HG02840 (cell line): ENCODE measurements around the gene UPP2.

Source experiments
- ATAC-seq: cut with Tn5 transposase; IDR thresholded peaks from one replicate; pipeline ENCODE4 v1.9.1; 2021; ENCODE audit warnings: mild to moderate bottlenecking, moderate library complexity, moderate number of reproducible peaks; ENCODE audit not compliant: unreplicated experiment, low FRiP score

Gene UPP2

DNA sequence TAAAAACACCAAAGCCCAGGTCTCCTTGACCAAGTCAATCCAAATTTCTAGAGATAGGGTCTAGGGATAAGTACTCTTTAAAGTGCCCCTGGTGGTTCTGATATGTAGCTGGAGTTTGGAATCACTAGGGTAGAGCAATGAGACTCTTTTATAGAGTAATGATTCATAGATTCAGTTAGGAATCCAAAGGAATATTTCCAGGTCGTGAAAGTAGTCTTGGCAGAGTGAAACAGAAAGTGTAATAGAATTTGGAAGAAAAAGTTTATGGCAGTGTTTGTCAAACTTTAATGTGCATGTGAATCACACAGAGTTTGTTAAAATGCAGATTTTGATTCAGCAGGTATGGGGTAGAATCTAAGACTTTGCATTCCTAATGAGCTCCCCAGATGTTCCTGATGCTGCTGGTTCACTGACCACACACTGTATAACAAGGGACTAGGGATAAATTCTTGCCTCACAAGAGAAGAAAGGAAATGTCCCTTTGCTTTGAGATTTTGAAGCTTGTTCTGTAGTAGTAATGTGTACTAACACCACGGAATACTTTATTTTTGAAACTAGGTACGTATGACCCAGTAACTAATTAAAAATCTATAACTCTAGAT lies 1.8 kb downstream of the UPP2 start:
- no peak for ATAC-seq

DNA sequence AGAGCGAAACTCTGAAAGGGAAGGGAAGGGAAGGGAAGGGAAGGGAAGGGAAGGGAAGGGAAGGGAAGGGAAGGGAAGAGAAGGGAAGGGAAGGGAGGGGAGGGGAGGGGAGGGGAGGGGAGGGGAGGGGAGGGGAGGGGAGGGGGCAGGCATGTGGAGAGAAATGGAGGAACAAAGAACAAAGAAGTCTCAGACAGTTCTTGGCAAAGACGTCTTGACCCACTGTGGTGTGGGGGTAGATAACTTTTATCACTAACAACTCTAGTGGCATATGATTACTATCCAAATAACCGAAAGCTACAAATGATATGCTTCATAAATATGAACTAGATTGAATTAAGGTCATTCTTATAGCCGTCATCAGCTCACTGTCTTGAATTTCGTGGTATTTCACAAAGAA lies 3.2 kb downstream of the UPP2 start:
- ATAC-seq: no peak

DNA sequence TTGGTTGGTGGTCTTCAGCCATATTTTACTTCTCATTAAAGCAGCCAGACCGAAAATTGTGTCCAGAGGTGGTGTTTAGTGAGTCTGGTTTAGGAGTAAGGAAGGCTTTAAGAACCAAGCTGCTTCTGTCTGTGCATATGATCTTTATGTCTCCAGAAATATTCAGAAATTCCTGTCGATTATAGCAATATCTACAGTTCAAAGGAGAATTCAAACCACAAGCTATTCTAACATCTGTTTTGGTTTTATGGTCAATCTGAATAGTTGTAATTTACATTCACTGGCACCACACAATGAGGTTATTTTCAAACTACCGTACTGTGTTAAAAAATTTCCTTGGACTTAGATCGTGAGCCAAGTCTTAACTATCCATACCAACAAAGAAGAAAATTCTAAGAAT lies 11.3 kb downstream of the UPP2 start:
- ATAC-seq: no peak

DNA sequence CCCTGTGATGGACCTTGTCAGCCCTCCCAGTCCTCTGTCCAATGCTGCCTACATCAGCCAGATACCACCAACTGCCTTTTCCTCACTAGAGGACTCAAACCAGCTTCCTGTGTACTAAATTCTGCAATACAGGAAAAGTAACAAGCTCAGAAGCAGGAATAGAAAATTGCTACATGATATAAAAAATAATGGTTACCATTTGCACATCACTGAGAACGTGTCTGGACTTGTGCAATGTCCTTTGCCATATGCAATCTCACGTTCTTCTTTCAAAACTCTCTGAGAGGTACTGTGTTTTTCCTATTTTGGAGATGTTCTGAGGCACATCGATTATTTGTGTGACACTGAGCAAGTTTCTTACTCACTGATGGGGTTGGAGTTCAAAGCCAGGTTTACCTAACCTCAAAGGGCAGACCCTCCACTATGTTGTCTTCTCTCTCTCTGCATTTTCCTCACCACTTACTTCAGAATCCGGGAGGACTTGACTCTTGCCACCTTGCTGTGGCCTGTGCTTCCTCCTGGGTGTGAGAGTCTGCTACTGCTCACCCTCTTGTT lies 12.1 kb downstream of the UPP2 start:
- no peak for ATAC-seq

DNA sequence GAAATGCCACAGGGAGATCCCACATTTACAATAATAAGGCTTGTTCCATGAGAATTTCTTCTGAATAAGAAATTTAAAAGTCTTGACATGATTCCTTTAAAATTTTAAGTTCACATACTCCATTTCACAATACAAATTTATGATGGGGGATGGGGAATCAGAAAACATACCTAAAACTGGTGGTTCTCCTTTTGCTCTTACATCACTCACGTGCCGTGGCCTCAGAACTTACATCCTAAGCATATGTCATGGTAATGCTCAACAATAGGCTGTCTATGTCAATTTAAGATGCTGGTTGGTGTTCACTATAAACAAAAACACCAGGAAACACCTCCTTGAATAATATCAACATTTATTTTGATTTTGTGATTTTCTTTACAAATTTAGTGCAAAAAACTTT lies 12.8 kb downstream of the UPP2 start:
- no peak for ATAC-seq

DNA sequence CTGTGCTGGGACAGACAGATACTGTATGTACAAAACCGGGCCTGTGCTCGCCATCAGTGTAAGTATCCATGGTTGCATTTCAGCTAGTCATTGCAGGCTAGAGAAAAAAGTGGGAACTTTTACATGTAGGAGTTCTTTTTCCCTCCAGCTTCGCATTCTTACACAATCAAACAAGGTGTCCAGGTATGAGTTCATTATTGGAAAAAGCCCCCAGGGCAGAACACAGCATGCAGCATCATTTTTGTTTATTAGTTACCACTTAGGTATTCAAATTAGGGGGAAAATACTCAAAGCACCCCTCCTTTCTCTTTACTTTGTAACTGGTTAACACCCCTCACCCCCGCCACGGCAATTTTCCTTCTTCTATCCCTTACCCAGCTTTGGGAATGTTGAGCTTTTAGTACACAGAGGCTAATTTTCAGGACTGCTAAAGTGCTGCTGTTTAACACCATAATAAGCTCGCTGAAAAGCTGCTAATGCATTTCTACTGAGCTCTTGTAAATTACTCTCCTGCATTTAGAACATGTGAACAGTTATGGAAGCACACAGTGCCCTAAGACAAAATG lies 13.6 kb downstream of the UPP2 start:
- ATAC-seq: no peak

DNA sequence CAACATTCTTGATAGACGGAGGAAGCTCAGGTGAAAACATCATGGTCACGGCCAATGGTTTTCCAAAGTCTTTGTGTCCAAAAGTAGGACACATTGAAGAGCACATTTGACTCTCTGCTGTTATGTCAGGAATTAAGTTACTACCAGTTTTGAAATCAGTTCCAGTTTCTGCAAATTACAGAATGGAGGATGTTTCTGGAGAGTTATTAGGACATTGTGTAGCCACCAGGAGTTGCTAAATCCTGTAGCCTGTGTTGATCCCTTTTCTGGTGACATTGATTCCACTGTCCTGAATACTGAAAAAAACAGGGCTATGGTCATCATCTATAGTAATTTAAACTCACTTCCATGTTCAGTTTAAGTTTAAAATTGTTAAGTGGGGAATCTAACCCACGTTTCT lies 15.3 kb downstream of the UPP2 start:
- no peak for ATAC-seq

DNA sequence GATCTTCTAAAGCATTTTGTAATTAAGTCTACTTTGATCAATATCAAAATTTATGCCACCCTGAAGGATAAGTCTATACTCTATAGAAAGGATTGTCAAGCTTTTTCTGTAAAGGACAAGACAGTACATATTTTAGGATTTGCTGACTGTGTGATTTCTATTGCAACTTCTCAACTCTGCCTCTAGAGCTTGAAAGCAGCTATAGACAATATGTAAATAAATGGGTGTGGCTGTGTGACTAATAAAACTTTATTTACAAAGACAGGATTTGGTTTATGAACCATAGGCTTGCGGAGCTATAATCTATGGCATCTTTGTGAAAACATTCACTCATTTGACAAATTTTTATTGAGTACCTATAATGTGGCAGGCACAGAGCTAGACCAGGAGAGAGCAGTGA lies 18.4 kb downstream of the UPP2 start:
- ATAC-seq: no peak

DNA sequence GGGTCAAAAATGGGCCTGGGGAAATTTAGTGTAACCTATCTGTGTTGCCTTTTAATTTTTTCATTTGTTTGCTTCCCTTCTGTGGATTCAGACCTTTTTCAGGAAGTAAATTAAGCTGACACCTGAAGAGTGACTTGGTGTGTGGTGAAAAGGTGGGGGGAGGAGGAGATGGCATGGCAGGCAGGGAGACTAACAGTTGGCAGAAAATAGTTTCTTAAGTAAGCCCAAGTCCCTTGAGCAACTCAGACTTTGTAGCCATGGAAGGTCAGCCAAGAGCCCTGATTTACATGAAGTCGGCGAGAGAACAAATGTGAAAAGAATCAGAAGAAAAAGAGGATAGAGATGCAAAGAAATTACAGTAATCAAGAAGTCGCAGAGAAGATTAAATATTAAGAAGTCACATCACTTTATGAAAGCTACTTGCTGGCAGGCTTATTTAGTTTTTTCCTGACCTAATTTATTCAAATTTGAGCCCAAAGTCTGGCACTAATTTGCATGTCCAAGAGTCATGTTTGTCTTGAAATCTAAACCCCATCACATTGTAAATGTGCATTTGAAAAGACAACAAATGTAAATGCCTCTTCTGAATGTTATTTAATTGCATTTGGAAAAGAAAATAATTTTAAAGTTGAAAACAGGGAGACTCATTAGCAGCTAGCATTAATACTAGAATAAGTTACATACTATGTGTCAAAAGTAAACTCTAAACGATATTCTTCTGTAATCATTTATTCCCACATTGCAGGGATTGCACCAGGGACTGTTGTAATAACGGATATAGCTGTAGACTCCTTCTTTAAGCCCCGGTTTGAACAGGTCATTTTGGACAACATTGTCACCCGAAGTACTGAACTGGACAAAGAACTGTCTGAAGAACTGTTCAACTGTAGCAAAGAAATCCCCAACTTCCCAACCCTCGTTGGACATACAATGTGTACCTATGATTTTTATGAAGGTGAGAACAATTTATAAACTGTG lies 19.3 kb downstream of the UPP2 start:
- ATAC-seq: no peak

DNA sequence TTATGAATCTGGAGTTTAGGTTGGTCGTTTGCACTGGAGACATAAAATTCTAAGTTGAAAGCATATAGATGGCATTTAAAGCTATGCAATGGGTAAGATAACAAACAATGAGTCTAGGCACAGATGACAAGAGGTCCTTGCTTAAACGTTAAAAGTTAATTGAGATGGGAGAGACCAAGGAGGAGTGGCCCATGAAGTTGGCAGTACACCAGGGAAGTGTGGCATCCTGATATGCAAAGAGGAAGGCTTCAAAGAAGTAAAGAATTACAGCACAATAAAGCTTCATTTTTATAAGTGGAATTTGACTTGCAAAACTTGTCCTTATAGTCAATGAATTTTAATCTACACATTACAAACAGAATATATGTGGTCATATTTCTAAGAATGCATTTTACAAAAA lies 23.2 kb downstream of the UPP2 start:
- no peak for ATAC-seq

DNA sequence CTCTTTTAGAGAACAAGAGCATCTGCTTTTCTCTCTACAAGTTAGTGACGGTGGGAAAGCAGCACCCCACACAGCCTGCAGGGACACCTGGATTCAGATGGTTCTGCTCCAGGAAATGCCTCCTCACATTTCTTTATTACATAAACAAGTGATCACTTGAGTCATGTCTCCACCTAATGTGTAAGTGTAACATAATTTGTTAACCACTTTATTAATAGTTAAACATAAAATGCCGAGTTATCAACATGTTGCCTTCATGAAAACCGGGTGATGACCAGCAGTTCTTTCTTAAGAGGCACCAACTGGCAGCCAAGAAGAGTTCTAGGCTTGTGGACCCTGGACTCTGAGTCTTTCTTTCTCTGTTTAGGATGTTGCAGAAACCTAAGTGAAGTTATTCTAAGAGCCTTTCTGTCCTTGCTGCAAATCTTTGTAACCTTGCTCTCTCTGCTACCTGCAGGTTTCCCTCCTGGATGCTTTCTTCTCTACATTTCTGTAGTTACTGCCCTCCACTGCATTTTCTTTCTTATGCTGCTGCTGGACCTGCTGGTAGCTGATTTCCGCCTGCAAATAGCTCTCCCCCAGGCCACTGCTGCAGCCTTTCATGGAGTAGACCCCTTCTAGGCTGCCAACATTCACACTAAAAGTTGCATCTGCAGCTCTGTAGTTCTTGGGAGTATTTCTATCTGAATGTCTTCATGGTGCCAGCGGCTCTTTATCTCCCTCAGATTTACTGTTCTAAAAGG lies 24.3 kb downstream of the UPP2 start:
- ATAC-seq: no peak

DNA sequence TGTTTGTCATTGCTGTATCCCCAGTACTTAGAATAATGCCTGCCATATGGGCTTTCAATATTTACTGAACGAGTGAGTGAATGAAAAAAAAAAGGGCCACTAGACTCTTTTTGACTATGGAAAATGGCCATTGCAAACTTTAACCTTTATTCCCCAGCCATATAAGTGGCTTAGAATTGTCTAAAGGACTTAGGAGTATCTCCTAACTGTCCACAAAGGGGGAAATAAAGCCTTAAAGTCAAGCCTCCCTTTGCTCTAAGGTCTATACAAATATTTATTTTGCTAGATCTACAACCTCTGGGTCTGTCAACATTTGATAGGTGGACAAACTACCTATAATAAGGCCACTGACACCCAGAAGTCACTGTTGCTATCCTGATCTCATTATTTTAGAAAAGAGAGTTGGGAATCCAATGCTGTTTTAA lies 25.7 kb downstream of the UPP2 start:
- ATAC-seq: no peak

DNA sequence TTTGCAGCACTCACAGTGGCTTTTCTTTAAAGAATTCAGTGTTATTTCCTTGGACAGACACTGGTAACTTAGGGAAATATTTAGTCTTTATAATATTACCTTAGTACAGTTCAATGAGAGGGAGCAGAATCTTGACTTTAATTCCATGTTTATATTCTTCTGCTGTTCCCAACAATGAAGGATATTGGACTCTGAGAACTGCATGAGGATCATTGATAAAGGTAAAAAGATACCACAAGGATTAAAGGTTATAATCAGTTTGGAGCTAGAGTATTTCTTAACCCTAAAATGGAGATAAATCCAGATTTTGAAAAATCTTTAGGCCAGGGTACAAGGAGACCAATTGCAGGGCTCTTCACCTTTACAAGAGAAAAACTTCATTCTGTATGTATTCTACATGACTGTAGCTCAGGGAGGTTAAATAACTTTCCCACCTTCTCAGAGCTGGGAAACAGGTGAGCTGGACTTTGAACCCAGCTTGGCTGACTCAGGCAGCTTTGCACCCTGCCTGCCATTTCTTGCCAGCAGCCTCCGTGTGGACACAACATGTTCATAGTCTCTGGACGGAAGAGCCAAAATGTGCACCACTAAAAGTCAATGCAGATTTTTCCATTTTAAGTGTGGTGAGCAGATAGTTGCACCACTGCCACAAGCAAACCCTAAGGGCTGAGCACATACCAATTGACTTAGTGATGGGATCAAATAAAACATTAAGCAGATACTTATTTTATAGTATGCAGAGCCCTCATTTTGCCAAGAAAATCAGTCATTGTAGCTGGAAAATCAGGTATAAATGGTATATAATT lies 26.7 kb downstream of the UPP2 start:
- no peak for ATAC-seq

DNA sequence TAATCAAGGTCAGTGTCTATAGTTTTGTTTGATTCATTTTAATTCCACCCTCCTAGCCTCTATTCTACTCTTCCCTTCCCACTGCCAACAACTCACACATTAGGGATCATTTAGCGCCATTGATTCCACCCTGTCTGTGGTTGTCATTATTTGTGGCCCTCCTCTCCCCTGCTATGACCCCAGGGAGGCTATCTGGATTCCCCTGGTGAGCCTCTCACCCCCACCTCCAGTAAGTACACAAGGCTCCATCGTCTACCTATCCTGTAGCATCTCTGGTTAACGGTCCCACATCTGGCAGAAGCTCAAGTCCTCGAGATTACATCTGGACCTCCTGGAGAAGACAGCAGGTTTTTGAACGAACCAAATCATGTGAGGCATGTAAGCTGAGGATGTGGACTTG lies 27.4 kb downstream of the UPP2 start:
- ATAC-seq: no peak

DNA sequence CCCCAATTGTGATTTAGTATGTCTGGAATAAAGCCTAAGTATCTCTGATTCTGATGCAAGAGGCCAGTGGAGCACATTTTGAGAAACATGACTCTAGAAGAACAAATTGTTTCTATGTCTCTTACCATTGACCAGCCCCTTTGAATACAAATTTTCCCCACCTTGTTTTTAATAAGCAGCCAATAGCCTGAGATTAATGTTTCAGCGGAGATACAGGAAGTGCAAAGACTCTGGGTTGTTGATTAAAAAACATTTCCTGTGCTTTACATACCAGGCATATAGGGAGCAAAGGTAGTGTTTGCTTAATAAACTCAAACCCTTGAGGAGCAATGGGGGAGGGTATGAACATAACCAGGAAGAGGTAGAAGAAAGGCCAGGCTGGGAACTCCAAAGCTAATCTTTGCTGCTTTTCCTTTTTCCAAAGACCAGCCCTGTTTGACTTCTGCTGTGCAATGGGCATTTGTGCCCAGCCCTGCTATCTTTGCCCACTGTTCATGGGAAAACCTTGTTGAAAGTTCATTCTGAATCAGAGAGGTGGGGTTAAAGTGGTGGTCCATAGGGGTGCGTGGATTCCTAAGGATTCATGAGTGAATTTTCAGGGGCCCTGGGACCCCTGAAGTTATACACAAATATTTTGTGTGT lies 29.3 kb downstream of the UPP2 start:
- no peak for ATAC-seq

DNA sequence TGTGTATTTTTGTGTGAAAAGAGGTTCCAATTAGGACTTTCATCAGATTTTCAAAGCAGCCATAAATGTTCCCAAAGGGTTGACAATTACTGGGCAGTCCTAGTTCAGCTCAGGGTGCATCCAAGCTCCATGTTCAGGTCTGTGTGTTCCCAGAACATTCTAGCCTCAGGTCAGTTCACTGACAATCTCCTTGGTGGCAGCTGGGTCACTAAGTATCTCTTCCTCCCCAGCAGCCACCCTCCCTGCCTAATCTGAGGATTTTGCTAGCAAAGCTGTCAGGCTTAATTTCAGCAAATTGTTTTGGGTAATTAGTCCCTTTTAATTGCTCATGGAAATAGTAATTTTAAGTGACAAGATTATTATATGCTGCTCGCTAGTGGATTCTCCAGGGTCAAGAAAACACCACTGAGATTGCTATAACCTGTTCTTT lies 29.8 kb downstream of the UPP2 start:
- no peak for ATAC-seq

DNA sequence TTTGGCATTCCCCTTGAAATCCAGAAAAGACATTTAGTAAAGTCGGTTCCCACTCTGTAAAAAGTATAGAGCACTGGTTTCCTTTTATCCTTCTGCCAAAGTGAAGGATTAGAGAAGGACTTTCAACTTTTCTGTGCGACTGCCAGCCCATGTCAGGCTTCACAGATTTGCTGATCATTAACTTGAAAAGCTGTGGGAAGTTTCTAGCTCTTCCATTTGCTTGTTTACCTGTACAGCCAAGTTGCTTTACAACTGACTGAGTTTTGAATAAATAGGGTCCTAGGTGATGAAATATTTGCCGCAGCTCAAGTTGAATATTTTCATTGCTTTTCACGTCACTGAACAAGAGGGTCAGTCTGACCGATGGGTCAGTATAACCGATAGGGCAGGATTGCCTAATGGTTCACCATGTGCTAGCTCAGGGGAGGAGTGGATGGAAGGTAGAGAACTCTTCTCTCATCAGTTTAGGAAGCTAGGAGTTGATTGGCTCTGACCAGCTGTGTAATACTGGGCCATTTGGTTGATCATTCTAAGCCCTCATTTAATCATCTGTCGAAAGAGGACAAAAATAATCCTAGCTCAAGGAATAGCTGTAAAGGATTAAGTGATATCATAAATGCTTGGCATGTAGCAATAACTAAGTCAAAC lies 30.4 kb downstream of the UPP2 start:
- ATAC-seq: no peak

DNA sequence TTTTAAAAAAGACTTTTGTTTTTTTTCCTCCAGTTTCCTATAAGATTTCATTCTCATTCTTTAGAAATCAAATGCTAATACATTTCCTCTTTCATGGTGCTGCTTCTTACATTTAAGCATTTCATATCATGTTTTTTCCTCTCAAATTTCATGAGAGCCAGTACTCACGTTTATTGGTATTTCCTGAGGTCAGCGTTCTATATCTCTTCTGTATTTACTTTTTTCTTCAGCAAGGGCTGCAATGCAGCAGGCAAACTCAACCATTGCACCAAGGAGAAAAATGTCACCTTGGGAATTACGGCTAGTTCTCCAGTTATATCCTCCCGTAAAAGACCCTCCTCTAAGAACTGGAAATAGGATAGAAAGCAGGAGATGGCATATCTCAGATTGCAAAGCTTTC lies 32.4 kb downstream of the UPP2 start:
- ATAC-seq: no peak

DNA sequence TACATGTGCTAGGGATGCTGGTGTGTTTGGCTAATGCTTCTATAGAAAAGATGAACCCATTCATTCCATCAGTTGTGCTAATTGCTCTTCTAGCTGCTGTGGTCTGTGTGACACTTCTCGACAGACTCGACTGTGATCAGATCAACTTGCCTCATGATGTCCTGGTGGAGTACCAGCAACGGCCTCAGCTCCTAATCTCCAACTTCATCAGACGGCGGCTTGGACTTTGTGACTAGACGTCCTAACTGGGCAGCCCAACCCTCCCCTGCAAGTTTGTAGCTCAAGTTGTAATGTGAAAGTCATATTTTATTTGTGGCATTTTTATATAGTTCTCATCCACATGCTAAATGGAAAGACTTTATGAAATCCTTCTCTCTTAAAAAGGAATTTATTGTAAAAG lies 33.0 kb downstream of the UPP2 start:
- ATAC-seq: no peak
